K562 (cell line): ENCODE measurements around the gene BLID.

Experiments
- CHD1 ChIP-seq: fragments of 200-600 bp; sonication (generic); IDR thresholded peaks from one replicate; pipeline ENCODE4 v1.6.1; 2012; ENCODE audit warnings: mild to moderate bottlenecking, moderate library complexity, low read length, inconsistent platforms
- CHD4 ChIP-seq: fragments of 200-600 bp; sonication (generic); IDR thresholded peaks from 3 replicates; pipeline ENCODE4 v1.6.1; 2012; ENCODE audit warnings: low read depth, mild to moderate bottlenecking, mixed read lengths, low read length, inconsistent platforms; ENCODE audit not compliant: insufficient read depth, insufficient replicate concordance, poor library complexity, severe bottlenecking
- FOSL1 ChIP-seq: fragments of 200-800 bp; sonication (Bioruptor generic); conservative IDR thresholded peaks from 2 replicates; pipeline ENCODE4 v1.6.1; 2016; ENCODE audit warnings: missing genetic modification characterization, missing compliant biosample characterization
- MYNN ChIP-seq, 2 experiments: sonication (generic); formaldehyde crosslinking in 1 of 2; IDR thresholded peaks; 2 replicates each; pipeline versions ENCODE4 v1.5.0 to v1.6.1; 2016 to 2020; ENCODE audit warnings: antibody characterized with exemption in 1 of 2, missing genetic modification reagents in 1 of 2
- PCBP2 ChIP-seq: fragments of 200-400 bp; formaldehyde crosslinking; IDR thresholded peaks from 2 replicates; pipeline ENCODE4 v1.6.1; 2018; ENCODE audit warnings: low read length, low read depth, mild to moderate bottlenecking, moderate library complexity; ENCODE audit not compliant: poor library complexity, severe bottlenecking
- TAF1 ChIP-seq: IDR thresholded peaks from 2 replicates; pipeline ENCODE4 v1.6.1; 2011; ENCODE audit warnings: mild to moderate bottlenecking, low read length, moderate library complexity; ENCODE audit not compliant: insufficient read depth, control insufficient read depth, severe bottlenecking; ENCODE audit errors: extremely low read depth
- TAF15 ChIP-seq: fragments of 200-400 bp; formaldehyde crosslinking; IDR thresholded peaks from 2 replicates; pipeline ENCODE4 v1.6.1; 2017; ENCODE audit warnings: mild to moderate bottlenecking, low read depth, low read length, moderate library complexity
- TCF7L2 ChIP-seq: fragments of 150-350 bp; IDR thresholded peaks from 2 replicates; pipeline ENCODE4 v1.6.1; 2016; ENCODE audit warnings: low read depth, mild to moderate bottlenecking, low read length, moderate library complexity
- ZNF324 ChIP-seq: fragments of 250-450 bp; sonication (Bioruptor Pico); IDR thresholded peaks from 2 replicates; pipeline ENCODE4 v1.4.0; 2020; ENCODE audit warnings: mild to moderate bottlenecking
- TF ChIP-seq, protein P1 (sequence below): IDR thresholded peaks from 2 replicates; pipeline ENCODE4 v1.6.1; 2016; ENCODE audit warnings: missing genetic modification characterization, missing compliant biosample characterization
- TF ChIP-seq, protein P2 (sequence below), 2 experiments: fragments of 200-800 bp in 1 of 2; sonication (Bioruptor generic) in 1 of 2; sonication (generic) in 1 of 2; formaldehyde crosslinking in 1 of 2; IDR thresholded peaks in 1 of 2; conservative IDR thresholded peaks in 1 of 2; 2 replicates each; pipeline versions ENCODE4 v1.5.0 to v1.6.1; 2016 to 2020; ENCODE audit warnings: missing compliant biosample characterization in 1 of 2, missing genetic modification characterization in 1 of 2, missing genetic modification reagents in 1 of 2
- TF ChIP-seq, protein P3 (sequence below), 3 experiments: IDR thresholded peaks in 2 of 3; conservative IDR thresholded peaks in 1 of 3; 2 replicates each; pipeline ENCODE4 v1.5.1; 2011 to 2012; ENCODE audit warnings: low read length in 3 of 3, mild to moderate bottlenecking in 3 of 3, control low read depth in 2 of 3, improper control_type of control experiment in 1 of 3, inconsistent platforms in 1 of 3, low read depth in 1 of 3, mixed read lengths in 1 of 3, moderate library complexity in 1 of 3; ENCODE audit not compliant: insufficient read depth in 2 of 3

DNA sequence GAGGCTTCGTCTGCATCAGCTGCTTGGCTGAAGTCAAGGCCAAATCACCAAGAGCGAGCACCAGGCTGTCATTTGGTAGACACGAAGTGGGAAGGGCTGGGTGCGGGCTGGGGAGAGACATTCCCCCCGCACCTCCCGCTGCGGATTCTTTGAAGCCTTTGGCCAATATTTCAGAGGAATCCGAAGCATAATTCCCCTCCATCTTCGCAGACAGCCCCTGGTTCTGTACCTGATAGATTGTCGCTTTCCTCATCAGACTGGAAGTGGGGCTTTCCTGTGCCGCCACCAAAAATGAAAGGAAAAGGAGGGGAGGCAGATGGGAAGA, 15.3 kb downstream of the BLID start:
- TF ChIP-seq, protein P1, sequence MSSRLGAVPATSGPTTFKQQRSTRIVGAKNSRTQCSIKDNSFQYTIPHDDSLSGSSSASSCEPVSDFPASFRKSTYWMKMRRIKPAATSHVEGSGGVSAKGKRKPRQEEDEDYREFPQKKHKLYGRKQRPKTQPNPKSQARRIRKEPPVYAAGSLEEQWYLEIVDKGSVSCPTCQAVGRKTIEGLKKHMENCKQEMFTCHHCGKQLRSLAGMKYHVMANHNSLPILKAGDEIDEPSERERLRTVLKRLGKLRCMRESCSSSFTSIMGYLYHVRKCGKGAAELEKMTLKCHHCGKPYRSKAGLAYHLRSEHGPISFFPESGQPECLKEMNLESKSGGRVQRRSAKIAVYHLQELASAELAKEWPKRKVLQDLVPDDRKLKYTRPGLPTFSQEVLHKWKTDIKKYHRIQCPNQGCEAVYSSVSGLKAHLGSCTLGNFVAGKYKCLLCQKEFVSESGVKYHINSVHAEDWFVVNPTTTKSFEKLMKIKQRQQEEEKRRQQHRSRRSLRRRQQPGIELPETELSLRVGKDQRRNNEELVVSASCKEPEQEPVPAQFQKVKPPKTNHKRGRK (tag), result no peak
- TF ChIP-seq TAF15 (no peak), MYNN (IDR thresholded peaks at IDR 0.05) (no peak), MYNN (CRISPR knock-in tag; IDR thresholded peaks at IDR 0.05) (no peak), TCF7L2 (no peak), CHD1 (no peak), CHD4 (no peak), PCBP2 (no peak), FOSL1 (tag) (no peak), ZNF324 (CRISPR knock-in tag) (no peak), TAF1 (no peak)
- TF ChIP-seq, protein P2, sequence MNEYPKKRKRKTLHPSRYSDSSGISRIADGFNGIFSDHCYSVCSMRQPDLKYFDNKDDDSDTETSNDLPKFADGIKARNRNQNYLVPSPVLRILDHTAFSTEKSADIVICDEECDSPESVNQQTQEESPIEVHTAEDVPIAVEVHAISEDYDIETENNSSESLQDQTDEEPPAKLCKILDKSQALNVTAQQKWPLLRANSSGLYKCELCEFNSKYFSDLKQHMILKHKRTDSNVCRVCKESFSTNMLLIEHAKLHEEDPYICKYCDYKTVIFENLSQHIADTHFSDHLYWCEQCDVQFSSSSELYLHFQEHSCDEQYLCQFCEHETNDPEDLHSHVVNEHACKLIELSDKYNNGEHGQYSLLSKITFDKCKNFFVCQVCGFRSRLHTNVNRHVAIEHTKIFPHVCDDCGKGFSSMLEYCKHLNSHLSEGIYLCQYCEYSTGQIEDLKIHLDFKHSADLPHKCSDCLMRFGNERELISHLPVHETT (CRISPR knock-in tag; conservative IDR thresholded peaks at IDR 0.05 in 1 of 2, IDR thresholded peaks at IDR 0.05 in 1 of 2), result no peak
- TF ChIP-seq, protein P3, sequence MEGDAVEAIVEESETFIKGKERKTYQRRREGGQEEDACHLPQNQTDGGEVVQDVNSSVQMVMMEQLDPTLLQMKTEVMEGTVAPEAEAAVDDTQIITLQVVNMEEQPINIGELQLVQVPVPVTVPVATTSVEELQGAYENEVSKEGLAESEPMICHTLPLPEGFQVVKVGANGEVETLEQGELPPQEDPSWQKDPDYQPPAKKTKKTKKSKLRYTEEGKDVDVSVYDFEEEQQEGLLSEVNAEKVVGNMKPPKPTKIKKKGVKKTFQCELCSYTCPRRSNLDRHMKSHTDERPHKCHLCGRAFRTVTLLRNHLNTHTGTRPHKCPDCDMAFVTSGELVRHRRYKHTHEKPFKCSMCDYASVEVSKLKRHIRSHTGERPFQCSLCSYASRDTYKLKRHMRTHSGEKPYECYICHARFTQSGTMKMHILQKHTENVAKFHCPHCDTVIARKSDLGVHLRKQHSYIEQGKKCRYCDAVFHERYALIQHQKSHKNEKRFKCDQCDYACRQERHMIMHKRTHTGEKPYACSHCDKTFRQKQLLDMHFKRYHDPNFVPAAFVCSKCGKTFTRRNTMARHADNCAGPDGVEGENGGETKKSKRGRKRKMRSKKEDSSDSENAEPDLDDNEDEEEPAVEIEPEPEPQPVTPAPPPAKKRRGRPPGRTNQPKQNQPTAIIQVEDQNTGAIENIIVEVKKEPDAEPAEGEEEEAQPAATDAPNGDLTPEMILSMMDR (IDR thresholded peaks at IDR 0.05 in 2 of 3, conservative IDR thresholded peaks at IDR 0.05 in 1 of 3; ENCODE audit: insufficient read depth in 2 of 3, low read depth in 1 of 3, low read length in 3 of 3), result no peak
